IPS DF 6.9 (cell line): ENCODE results near the gene ANKRD65.
A peak's percentile ranks its signal among the peaks of the same experiment; 100 is the strongest.
"Not testable (repeated sequence)": the region's sequence is repeated elsewhere in the genome, so short reads cannot be mapped to it uniquely, and the experiment has no call there.

ENCODE experiments used
- DNase-seq: peaks from one replicate; pipeline ENCODE4 v3.0.0-alpha.2; 2013; ENCODE audit warnings: low read depth, low spot score
- H3K27ac ChIP-seq: one replicate; pipeline ENCODE4 v1.5.1; 2013; ENCODE audit warnings: low read length, control low read depth
- H3K27me3 ChIP-seq: 2 replicates; pipeline ENCODE4 v1.6.1; 2013; ENCODE audit warnings: mild to moderate bottlenecking, low read length; ENCODE audit not compliant: control insufficient read depth, insufficient read depth
- H3K36me3 ChIP-seq: 2 replicates; pipeline ENCODE4 v1.6.1; 2013; ENCODE audit warnings: low read length; ENCODE audit not compliant: control insufficient read depth, insufficient read depth
- H3K4me1 ChIP-seq: 2 replicates; pipeline ENCODE4 v1.6.1; 2013; ENCODE audit warnings: low read length; ENCODE audit not compliant: control insufficient read depth, insufficient read depth
- H3K4me3 ChIP-seq: 2 replicates; pipeline ENCODE4 v1.5.1; 2013; ENCODE audit warnings: mild to moderate bottlenecking, low read length
- H3K9me3 ChIP-seq: 2 replicates; pipeline ENCODE4 v1.6.1; 2013; ENCODE audit warnings: low read length, inconsistent platforms; ENCODE audit not compliant: control insufficient read depth, insufficient read depth
- WGBS: extraction: QIAGEN DNeasy Blood & Tissue Kit; methylation state at CpG from one replicate; pipeline ENCODE4 v1.1.7; 2013; ENCODE audit warnings: mixed read lengths, missing lambda C conversion rate; ENCODE audit not compliant: insufficient read length, insufficient coverage; 5-methylcytosine and 5-hydroxymethylcytosine counted together

The ANKRD65 gene

DNA sequence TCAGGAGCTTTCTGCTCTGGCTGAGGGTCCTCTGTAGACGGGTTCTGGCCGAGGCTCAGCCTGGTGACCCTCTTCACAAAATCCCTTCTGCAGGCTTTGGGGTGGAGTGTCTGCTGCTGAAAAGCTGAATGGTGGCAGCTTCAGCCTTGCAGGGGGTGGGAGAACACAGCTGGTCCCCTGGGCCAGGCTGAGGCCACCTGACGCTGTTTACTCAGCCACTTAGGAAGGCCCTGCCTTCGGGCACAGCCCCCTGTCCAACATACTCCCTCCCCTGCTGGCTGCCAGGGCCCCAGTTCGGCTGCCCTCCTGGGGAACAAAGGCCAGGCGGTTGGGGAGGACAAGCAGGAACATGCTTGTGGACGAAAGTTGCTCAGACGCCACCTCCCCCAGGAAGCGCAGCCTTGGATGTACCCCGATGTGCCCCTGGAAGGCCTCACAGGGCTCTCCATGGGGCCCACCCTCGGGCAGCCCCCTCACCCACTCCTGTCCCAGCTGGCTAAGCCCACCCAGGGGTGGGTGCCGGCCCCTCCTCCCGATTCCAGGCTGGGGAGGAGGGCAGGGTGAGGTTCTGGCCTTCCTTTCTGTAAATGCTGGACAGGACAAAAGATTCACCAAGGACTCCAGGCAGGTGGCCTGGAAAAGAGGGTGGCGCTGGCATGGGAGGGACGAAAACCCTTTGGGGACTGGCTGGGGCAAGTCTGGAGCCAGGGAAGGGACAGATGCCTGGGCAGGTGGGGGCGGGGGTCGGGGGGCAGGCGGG, at the start of gene ANKRD65:
Gene ANKRD65, minus strand, starts transcription at position 130 of the 760 bp plus-strand sequence. CDS start 271 bp downstream, outside the sequence.
- Histone ChIP-seq H3K4me3 (peak within 1 kb of the TSS; percentile 3; the same call in 1 of the 2 replicates), H3K27me3 (no peaks in the 10 kb centered on the region), H3K27ac (no peak within 1 kb of the TSS), H3K36me3 (no peaks in the 10 kb centered on the region; the same call in 1 of the 2 replicates), H3K9me3 (no peaks in the 10 kb centered on the region), H3K4me1 (peaks cover 20% of the 10 kb centered on the region)
- no peak for DNase-seq
- WGBS = no CpG with 5 or more reads among the region's 18 CpGs

DNA sequence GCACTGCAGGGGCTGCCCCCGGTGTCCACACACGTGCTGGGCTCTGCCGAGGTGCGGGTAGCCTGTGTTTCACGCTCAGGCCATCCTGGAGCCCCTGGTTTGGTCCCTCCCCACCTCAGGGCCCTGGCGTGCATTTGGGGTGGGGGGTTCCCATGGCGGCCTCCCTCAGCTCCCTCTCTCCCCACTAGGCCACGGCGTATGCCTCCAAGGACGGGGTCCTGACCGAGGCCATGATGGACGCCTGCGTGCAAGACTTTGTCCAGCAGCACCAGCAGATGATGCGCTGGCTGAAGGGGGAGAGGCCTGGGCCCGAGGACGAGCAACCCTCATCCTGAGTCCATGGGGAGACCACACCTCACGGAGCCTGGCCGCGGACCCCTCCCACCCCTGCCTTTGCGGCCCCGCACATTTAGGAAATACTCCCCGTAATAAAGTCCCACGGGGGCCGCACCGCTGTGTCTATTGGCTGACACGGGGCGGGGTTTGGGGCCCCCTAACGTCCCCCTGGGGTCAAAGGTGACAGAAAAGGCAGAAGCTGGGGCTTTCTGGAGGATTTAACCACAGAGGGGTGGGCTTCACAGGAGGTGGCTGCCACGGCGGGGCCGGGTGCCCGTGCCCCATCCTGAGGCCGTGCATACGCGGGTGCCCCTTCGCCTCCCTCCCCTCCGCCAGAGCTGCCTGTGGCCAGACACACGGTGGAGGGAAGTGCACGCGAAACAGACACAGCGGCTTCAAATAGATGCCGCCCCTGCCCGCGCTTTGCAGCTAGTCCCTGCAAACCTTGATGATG, 47.3 kb upstream of the ANKRD65 start:
- no CpG with 5 or more reads among the region's 44 CpGs for WGBS
- H3K9me3 ChIP-seq, DNase-seq, H3K4me1 ChIP-seq, H3K36me3 ChIP-seq, H3K27me3 ChIP-seq, H3K27ac ChIP-seq, H3K4me3 ChIP-seq: not testable (repeated sequence)

DNA sequence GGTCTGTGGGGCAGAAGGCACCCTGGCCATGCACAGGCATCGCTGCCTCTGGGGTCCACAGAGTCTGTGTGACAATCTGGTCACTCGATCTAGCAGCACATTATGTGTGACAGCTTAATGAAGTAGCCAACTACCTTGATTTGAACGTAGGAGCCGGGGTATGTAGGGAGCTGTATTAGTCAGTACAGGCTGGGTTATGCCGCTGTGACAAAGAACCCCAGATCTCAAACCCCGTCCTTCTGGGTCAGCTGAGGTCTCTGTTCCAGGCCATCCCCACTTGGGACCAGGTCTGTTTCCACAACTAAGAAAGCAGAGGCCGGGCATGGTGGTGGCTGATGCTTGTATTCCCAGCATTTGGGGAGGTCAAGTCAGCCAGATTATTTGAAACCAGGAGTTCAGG, 42.2 kb upstream of the ANKRD65 start:
- peaks cover 3% of the 10 kb centered on the region; the same call in 1 of the 2 replicates for H3K36me3 ChIP-seq
- no peaks in the 10 kb centered on the region for H3K9me3 ChIP-seq
- H3K4me1 ChIP-seq = no peaks in the 10 kb centered on the region
- no peak overlapping the region for H3K4me3 ChIP-seq
- no peak for DNase-seq
- WGBS = no CpG with 5 or more reads among the region's 7 CpGs
- H3K27ac ChIP-seq = no peak overlapping the region
- H3K27me3 ChIP-seq = no peaks in the 10 kb centered on the region

DNA sequence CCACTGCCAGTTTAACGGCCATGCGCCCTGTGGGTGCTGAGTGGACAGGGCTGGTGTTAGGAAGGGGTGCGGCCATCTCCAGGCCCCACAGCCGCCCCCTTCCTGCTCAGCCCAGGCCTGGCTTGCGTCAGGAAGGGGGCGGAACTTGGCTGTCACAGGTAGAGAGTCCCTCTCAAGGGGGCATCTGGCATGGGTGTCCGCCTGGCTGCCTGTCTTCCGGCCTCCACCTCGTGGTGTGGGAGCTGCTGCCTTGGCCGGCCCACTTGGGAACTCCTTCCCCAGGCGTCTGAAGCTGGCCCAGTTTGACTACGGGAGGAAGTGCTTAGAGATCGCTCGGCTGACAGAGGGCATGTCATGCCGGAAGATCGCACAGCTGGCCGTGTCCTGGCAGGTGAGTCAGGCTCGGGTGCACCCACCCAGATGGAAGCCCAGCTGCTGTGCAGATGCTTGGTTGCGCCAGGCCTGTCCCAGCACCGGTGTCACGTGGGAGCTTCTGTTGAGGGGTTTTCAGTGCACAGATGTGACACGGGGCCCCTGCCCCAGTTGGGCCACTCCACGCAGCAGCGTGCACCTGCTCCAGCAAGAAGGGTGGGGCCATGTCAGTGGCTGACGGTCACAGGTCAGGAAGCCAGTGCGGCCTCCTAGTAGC, 41.4 kb upstream of the ANKRD65 start:
- Histone ChIP-seq H3K27ac (no peak overlapping the region), H3K4me3 (no peak overlapping the region), H3K36me3 (peaks cover 3% of the 10 kb centered on the region; the same call in 1 of the 2 replicates), H3K27me3 (no peaks in the 10 kb centered on the region), H3K9me3 (no peaks in the 10 kb centered on the region), H3K4me1 (no peaks in the 10 kb centered on the region)
- WGBS = no CpG with 5 or more reads among the region's 26 CpGs
- no peak for DNase-seq

DNA sequence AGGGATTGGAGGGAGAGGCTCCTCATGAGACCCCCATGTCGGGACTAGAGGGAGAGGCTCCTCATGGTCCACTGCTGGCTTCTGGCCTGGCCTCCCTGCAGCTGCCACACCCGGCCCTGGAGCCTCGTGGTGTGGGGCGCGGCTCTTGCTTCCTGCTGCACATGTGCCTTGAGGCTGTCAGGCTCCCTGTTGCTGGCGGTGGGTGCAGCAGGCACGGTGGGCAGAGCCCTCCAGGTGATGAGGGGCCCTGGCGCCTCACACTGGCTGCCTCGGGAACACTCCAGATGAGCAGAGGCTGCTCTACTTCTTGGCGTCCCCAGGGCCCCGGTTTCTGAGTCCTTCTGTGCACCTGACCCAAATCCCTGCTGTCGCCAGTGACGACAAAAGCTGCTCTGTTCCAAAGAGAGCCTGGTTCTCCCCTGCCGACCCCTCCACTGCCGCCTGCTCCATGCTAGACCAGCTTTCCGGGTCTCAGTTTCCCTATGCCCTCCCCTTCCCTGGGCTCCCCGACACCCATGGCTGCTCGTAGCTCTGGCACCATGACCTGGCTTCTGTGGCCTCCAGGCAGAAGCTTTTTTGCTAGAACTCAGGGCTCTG, 40.7 kb upstream of the ANKRD65 start:
- peaks cover 3% of the 10 kb centered on the region; the same call in 1 of the 2 replicates for H3K36me3 ChIP-seq
- no peaks in the 10 kb centered on the region for H3K4me1 ChIP-seq
- no CpG with 5 or more reads among the region's 18 CpGs for WGBS
- no peak for DNase-seq
- H3K27me3 ChIP-seq = no peaks in the 10 kb centered on the region
- H3K4me3 ChIP-seq = no peak overlapping the region
- H3K9me3 ChIP-seq = no peaks in the 10 kb centered on the region
- no peak overlapping the region for H3K27ac ChIP-seq

DNA sequence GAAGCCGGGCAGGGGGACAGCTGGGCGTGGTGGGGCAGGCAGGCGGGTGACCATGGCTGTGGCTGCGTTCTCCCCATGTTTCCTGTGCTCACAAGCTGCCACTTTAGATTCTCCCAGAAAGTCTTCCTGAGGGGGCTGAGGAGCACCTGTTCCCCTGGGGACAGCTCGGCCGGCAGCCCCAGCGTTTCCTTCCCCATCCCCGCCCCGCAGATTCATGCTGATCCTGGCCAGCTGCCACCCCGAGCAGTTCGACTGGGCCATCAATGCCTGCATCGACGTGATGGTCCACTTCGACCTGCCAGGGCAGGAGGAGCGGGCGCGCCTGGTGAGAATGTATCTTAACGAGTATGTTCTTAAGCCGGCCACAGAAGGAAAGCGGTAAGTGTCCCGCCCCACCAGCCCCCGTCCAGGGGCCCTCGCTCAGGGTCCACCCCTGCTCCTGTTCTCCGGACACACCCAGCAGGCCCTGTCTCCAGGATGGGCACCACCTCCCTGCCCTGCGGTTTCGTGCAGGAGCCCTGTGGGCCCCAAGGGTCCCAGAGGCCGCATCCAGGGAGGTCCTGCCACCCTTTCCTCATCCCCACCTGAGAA, 39.6 kb upstream of the ANKRD65 start:
- Histone ChIP-seq H3K36me3 (peaks cover 3% of the 10 kb centered on the region; the same call in 1 of the 2 replicates), H3K4me3 (no peak overlapping the region), H3K9me3 (no peaks in the 10 kb centered on the region), H3K27ac (no peak overlapping the region), H3K4me1 (no peaks in the 10 kb centered on the region), H3K27me3 (no peaks in the 10 kb centered on the region)
- no CpG with 5 or more reads among the region's 27 CpGs for WGBS
- no peak for DNase-seq

DNA sequence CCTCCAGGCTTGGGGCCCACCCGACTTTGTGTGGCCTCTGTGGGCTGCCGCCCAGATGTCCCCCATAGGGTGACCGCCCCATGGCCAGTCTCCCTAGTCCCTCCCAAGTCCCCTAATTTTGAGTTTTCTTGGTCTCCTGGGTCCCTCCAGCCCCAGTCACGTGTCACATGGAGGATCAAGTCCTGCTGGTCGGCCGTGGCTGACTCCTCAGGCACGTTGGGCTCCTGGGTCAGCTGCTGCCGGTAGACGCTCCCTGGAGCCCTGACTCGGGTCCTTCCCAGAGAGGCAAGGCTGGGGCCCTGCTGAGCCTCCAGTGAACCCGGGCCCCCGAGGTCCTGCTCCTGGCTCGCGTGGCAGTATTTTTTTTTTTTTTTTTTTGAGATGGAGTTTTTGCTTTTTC, 38.6 kb upstream of the ANKRD65 start:
- not testable (repeated sequence) for H3K27ac ChIP-seq, DNase-seq, H3K4me3 ChIP-seq, H3K4me1 ChIP-seq, H3K36me3 ChIP-seq, H3K27me3 ChIP-seq, H3K9me3 ChIP-seq
- WGBS = no CpG with 5 or more reads among the region's 14 CpGs

DNA sequence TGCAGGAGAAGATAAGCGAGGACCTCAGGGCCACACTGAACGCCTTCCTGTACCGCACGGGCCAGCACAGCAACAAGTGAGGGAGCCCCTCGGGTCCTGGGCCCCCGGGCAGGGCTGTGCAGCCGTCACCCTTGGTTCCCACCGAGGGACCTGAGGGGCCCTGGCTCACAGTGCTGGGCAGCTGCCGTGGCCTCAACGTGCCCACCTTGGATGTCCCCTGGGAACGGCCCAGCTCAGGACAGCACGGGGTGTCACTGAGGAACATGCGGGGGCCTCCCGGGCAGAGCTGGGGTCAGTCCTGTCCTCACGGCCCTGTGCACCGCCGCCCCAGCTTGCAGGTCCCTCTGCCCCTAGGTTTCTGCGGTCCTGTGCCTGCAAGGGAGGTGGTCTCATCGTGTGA, 38.1 kb upstream of the ANKRD65 start:
- WGBS = no CpG with 5 or more reads among the region's 19 CpGs
- H3K27ac ChIP-seq, H3K4me1 ChIP-seq, H3K4me3 ChIP-seq, H3K36me3 ChIP-seq, H3K27me3 ChIP-seq, H3K9me3 ChIP-seq, DNase-seq: not testable (repeated sequence)

DNA sequence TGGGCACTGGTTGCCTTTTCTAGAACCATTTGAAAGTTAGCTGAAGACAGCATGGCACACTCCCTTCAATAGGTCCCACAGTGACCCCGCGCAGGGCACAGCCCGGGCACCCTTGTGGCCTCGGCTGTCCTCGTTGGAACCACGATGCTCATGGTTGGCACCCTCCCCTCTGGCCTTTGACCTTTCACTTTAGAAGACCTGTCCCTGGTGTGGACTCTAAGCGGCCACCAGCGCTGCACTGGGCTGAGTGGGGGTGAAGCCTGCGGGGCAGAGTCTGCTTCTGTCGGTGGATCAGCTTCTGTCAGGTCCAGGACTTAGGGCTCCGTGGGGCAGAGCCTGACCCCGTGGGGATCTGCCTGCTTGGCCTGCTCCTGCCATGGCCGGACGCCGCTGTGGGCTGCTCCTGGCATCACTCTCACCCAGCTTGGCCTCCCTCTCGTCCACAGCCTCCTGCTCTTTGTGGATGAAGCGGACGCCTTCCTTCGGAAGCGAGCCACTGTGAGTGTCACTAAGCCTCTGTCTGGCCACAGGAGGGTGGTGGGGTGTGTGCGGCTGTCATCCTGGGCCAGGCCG, 35.7 kb upstream of the ANKRD65 start:
- WGBS = no CpG with 5 or more reads among the region's 22 CpGs

More for the DNA sequence above, 35.7 kb upstream of the ANKRD65 start:
- not testable (repeated sequence) for H3K9me3 ChIP-seq, H3K4me1 ChIP-seq, H3K4me3 ChIP-seq, H3K36me3 ChIP-seq, H3K27ac ChIP-seq, DNase-seq, H3K27me3 ChIP-seq
